NCI-H510A (cell line): ENCODE measurements around the gene MRNIP.

Experiments used
- DNase-seq: peaks from one replicate; lab custom pipeline; 2025; lab: John Stamatoyannopoulos, UW

The MRNIP gene, protein sequence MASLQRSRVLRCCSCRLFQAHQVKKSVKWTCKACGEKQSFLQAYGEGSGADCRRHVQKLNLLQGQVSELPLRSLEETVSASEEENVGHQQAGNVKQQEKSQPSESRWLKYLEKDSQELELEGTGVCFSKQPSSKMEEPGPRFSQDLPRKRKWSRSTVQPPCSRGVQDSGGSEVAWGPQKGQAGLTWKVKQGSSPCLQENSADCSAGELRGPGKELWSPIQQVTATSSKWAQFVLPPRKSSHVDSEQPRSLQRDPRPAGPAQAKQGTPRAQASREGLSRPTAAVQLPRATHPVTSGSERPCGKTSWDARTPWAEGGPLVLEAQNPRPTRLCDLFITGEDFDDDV

GRCh38 chr5:179858586-179859427 lies at the start of gene MRNIP:
Gene MRNIP, minus strand, starts transcription at chr5:179858817. Its CDS starts 21 bp downstream, at chr5:179858796.
- DNase-seq: peak; percentile 83

- peak; percentile 46 for DNase-seq
Observed at GRCh38 chr5:179907556-179908324, 49.1 kb upstream of the MRNIP start, which contains the start of gene TBC1D9B. Gene TBC1D9B, minus strand, starts transcription at chr5:179907897. Its CDS starts 76 bp downstream, at chr5:179907821.

GRCh38 chr5:179906795-179907555 lies 48.4 kb upstream of the MRNIP start:
- no peak for DNase-seq

DNA sequence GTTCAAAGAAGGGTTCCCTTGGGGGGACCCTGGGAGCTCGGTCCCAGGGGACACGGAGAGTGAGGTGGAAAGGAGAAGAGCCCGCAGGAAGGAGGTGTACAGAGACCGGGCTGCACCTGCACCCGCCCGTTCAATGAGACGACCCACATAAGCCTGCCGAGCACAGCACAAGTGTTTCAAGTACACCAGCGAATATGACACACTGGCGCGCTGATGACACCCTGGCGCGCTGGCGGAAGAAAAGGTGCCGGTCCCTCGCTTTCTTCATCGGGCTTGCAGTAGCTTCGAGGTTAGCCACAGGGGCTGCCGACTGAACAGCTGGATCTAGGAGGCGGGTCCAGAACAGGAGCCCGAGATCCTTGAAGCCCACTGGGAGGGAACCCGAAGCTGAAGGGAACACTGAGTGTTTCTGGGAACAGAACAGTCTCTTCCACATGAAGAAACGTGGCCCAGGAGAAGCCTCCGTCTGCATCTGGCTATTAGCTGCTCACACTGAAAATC lies 47.7 kb upstream of the MRNIP start:
- no peak for DNase-seq

DNA sequence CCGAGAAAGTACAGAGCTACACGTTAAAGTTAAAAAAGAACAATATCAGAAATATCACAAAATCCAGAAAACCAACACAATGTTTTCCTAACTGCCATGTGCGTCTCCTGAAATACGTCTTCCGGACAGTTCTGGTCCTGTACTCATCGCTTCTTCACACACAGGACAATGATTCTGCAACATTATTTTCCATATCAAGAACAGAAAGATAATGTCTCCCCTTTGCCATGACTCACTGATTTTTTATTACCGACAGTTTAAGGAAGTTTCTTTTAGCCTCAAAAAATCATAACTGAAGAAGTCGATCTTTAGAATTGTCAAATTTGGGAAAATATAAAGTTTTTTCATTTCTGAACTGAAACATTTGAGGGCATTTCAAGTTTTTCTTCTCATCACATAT lies 46.5 kb upstream of the MRNIP start:
- DNase-seq: no peak

GRCh38 chr5:179904463-179905160 lies 46.0 kb upstream of the MRNIP start:
- DNase-seq: no peak

DNA sequence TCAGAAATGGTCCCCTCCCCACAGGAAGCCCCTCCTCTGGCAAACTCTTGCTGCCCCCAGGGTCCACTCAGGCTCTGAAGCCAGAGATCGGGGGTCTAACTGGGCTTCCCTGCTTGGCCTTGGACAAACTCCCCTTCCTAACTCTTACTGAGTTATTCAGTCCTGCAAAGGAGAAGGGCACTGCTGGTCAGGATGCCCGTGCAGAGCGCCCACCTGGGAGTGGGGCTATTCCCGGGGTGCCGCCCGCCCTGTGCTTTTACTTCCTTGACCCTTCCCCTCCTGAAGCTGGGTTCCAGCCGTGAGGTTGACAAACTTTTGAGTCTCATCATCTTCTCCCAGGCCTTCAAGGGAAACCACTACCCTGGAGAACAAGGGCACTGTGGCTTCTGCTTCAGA lies 44.1 kb upstream of the MRNIP start:
- DNase-seq: no peak

GRCh38 chr5:179901915-179902762 lies 43.5 kb upstream of the MRNIP start:
- no peak for DNase-seq

DNA sequence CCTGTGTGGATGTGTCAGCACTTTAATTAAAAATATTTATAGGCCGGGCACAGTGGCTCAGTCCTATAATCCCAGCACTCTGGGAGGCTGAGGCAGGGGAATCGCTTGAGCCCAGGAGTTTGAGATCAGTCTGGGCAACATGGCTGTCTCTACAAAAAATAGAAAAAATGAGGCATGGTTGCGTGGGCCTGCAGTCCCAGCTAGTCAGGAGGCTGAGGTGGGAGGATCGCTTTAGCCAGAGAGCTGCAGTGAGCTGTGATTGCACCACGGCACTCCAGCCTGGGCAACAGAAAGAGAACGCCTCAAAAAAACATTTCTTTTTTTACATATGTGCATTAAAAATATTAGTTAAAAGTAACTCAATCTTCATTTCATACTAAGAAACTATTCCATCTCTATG lies 42.8 kb upstream of the MRNIP start:
- DNase-seq: no peak

- no peak for DNase-seq
Observed at GRCh38 chr5:179900711-179901110, 42.1 kb upstream of the MRNIP start.

DNA sequence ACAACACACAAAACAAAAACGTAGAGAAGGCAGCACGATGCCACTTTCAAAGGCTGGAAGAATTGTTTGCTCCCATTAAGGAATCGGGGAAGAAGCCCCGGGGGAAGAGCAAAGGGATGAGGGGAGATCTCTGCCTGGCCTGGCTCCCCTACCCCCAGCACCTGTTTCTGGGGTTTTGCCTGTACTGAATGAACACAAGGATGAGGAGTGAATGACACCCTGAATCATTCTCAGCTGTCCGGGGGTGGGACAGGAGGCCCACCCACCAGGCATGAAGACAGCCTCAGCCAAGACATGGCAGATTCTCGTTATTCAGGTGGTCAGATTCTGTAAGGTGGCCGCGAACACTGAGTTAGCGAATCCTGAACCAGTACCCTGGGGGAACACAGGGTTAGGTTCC lies 41.6 kb upstream of the MRNIP start:
- no peak for DNase-seq

DNA sequence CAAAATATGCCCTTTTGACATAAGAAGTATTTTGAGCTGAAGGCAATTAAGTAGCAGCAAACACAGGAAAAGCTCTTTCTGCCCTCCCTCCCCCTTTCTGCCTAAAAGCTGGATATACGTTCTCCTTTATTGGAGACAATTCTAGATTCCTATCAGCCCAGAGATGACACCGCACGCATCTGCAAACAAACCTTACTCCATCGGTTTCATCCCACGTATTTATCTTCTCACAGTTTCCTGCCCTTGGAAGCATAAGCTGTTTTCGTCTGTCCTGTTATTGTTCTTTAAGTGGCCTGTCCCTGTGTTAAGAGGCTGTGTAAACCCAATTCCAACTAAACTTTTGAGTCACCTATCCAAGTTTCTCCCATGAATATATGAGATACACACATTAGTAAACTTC lies 37.2 kb upstream of the MRNIP start:
- DNase-seq: no peak

GRCh38 chr5:179893958-179894895 lies 35.6 kb upstream of the MRNIP start:
- DNase-seq: no peak

DNA sequence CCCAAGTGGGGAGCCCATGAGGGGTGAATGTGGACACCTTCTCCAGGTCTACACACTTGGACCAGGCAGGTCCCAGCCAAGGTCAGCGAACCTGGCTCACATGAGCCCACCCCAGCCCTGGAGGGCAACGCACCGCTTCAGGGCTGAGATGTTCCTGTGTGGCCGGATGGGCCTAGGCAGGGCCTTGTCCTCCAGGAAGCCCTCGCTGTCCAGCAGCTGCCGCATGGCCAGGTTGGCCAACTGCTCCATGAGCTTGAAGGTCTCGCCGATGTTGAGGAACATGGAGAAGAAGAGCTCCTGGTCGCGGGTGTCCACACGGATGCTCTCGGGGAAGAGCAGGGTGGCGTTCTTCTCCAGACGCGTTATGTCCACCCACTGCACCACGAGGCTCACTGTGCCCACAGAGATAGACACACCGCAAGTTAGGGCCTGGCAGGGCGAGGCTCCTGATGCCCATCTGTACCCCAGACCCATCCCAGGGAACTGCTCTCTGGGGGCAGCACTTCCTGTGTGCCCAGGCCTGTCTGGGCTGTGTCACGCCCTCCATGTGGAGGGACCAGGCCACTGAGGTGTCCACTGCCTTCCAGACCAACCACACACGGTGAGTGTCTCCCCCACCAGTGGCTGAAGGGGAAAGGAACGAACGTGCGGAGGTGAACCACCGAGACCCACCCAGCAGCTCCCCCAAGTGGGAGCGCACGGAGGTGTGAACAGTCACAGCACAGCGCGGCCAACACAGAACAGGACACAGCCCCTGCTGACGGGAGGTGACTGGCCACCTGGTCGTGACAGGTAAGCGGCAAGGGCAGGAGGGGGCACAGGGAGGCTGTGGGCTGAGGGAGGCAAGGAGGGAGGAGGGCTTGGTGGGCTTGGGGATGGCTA lies 34.7 kb upstream of the MRNIP start:
- DNase-seq: no peak

GRCh38 chr5:179892255-179892654 lies 33.6 kb upstream of the MRNIP start:
- DNase-seq: no peak

- no peak for DNase-seq
Observed at GRCh38 chr5:179890751-179891682, 32.4 kb upstream of the MRNIP start.

DNA sequence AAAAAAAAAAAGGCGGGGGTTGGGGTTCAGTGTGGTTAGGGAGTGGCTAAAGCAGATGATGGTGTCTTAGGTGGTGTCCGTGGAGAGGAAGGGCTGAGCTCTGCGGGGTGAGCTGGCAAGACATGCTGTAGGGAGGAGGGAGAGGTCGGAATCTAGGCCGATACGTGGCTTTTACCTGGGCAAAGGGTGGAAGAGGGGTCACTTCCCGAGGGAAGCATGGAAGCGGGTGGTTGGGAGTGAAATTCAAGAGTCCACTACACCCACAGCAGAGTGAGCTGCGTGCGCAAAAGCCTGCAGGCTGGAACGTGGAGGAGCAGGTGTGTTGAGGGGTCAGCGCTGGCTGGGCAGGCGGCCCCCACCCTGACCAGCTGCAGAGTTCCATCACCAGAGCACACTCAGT lies 31.3 kb upstream of the MRNIP start:
- DNase-seq: no peak
